IMR-90 (cell line): ENCODE measurements around the gene TAF4. TPM values are rescaled to one million over a fixed set of nuclear protein-coding genes. Genes with fewer than 3 reads are reported as not detected.

ENCODE experiments used
- ATAC-seq: fragments of 200-7000 bp; cut with Tn5 transposase; 2 replicates; pipeline ENCODE4 v1.9.1; 2020; ENCODE audit warnings: low read depth, mild to moderate bottlenecking, moderate library complexity
- BruUV-seq: library from RNA; stranded (reverse); fragments of 400-500 nt; replicated peaks from 2 replicates; lab custom pipeline; 2021; lab: Mats Ljungman, UMichigan
- CTCF ChIA-PET: fragments of 300-600 bp; formaldehyde crosslinking; extraction: SDS; loops from one replicate; lab custom pipeline; 2021; ENCODE audit warnings: antibody characterized with exemption; lab: Yijun Ruan, JAX
- POLR2A ChIA-PET: fragments of 300-600 bp; sonication (Branson Sonifier 250); formaldehyde crosslinking; loops from one replicate; lab custom pipeline; 2022; ENCODE audit warnings: antibody characterized with exemption; ENCODE audit not compliant: unreplicated experiment; lab: Charles Lee
- DNase-seq: peaks from one replicate; pipeline ENCODE4 v3.0.0; 2013
- H2AFZ ChIP-seq: replicated peaks from 2 replicates; pipeline ENCODE3; 2013; ENCODE audit warnings: low read length, mild to moderate bottlenecking; ENCODE audit not compliant: poor library complexity
- H2AK5ac ChIP-seq: 2 replicates; pipeline ENCODE4 v1.6.1; 2013; ENCODE audit warnings: low read depth, low read length, inconsistent platforms
- H2AK9ac ChIP-seq: replicated peaks from 2 replicates; pipeline ENCODE3; 2013; ENCODE audit warnings: mild to moderate bottlenecking, low read depth, low read length, moderate library complexity; ENCODE audit not compliant: poor library complexity
- H2BK120ac ChIP-seq: 2 replicates; pipeline ENCODE4 v1.6.1; 2013; ENCODE audit warnings: low read depth, low read length, inconsistent platforms
- H2BK15ac ChIP-seq: 3 replicates; pipeline ENCODE4 v1.6.1; 2013; ENCODE audit warnings: low read depth, low read length, inconsistent platforms
- H2BK20ac ChIP-seq: 2 replicates; pipeline ENCODE4 v1.6.1; 2013; ENCODE audit warnings: low read depth, mild to moderate bottlenecking, inconsistent platforms, low read length, moderate library complexity
- H2BK5ac ChIP-seq: 2 replicates; pipeline ENCODE4 v1.6.1; 2013; ENCODE audit warnings: mild to moderate bottlenecking, low read depth, low read length, inconsistent platforms; ENCODE audit not compliant: poor library complexity, severe bottlenecking
- H3K14ac ChIP-seq: replicated peaks from 2 replicates; pipeline ENCODE4 v1.6.1; 2013; ENCODE audit warnings: low read depth, low read length, inconsistent platforms
- H3K18ac ChIP-seq: 2 replicates; pipeline ENCODE4 v1.6.1; 2013; ENCODE audit warnings: low read depth, low read length, control low read depth
- H3K23ac ChIP-seq: 2 replicates; pipeline ENCODE4 v1.6.1; 2013; ENCODE audit warnings: low read depth, low read length, inconsistent platforms
- H3K27ac ChIP-seq: 2 replicates; pipeline ENCODE4 v1.5.1; 2013; ENCODE audit warnings: mild to moderate bottlenecking, control low read depth, low read length; ENCODE audit not compliant: insufficient read depth
- H3K27me3 ChIP-seq: 2 replicates; pipeline ENCODE4 v1.6.1; 2013; ENCODE audit warnings: low read length; ENCODE audit not compliant: control insufficient read depth, insufficient read depth
- H3K36me3 ChIP-seq: 2 replicates; pipeline ENCODE4 v1.6.1; 2013; ENCODE audit warnings: low read length, mixed read lengths; ENCODE audit not compliant: control insufficient read depth, insufficient read depth
- H3K4ac ChIP-seq: 2 replicates; pipeline ENCODE4 v1.6.1; 2013; ENCODE audit warnings: low read depth, low read length, inconsistent platforms
- H3K4me1 ChIP-seq: 2 replicates; pipeline ENCODE4 v1.6.1; 2013; ENCODE audit warnings: low read length, mixed read lengths; ENCODE audit not compliant: control insufficient read depth, insufficient read depth
- H3K4me2 ChIP-seq: 2 replicates; pipeline ENCODE4 v1.6.1; 2013; ENCODE audit warnings: low read depth, mild to moderate bottlenecking, control low read depth, low read length, moderate library complexity
- H3K4me3 ChIP-seq: 2 replicates; pipeline ENCODE4 v1.5.1; 2013; ENCODE audit warnings: low read depth, mild to moderate bottlenecking, control low read depth, low read length, moderate library complexity; ENCODE audit not compliant: insufficient read depth
- H3K56ac ChIP-seq: 2 replicates; pipeline ENCODE4 v1.6.1; 2013; ENCODE audit warnings: low read length, inconsistent platforms; ENCODE audit not compliant: insufficient read depth; ENCODE audit errors: extremely low read depth
- H3K79me1 ChIP-seq, 2 experiments: 2 replicates each; pipeline ENCODE4 v1.6.1; 2013; ENCODE audit warnings: low read length in 2 of 2, inconsistent platforms in 1 of 2, low read depth in 1 of 2
- H3K9ac ChIP-seq: 2 replicates; pipeline ENCODE4 v1.6.1; 2013; ENCODE audit warnings: low read depth, low read length, control low read depth
- H3K9me1 ChIP-seq: 2 replicates; pipeline ENCODE4 v1.6.1; 2013; ENCODE audit warnings: low read length, inconsistent platforms; ENCODE audit not compliant: insufficient read depth
- H3K9me3 ChIP-seq: 2 replicates; pipeline ENCODE4 v1.6.1; 2013; ENCODE audit warnings: low read length; ENCODE audit not compliant: control insufficient read depth, insufficient read depth
- H4K20me1 ChIP-seq: 2 replicates; pipeline ENCODE4 v1.6.1; 2013; ENCODE audit warnings: low read length, inconsistent platforms; ENCODE audit not compliant: insufficient read depth
- H4K5ac ChIP-seq: 2 replicates; pipeline ENCODE4 v1.6.1; 2013; ENCODE audit warnings: mild to moderate bottlenecking, low read depth, low read length, control low read depth
- H4K8ac ChIP-seq, 2 experiments: 2 replicates each; pipeline ENCODE4 v1.6.1; 2013; ENCODE audit warnings: low read depth in 2 of 2, low read length in 2 of 2, control low read depth in 1 of 2, inconsistent platforms in 1 of 2
- H4K91ac ChIP-seq: 2 replicates; pipeline ENCODE4 v1.6.1; 2013; ENCODE audit warnings: low read depth, low read length, inconsistent platforms; ENCODE audit not compliant: insufficient read depth
- NFE2L2 ChIP-seq: fragments of 150-350 bp; IDR thresholded peaks from 2 replicates; pipeline ENCODE4 v1.6.1; 2016; ENCODE audit warnings: low read depth, mild to moderate bottlenecking, low read length
- SMC3 ChIP-seq: fragments of 150-350 bp; IDR thresholded peaks from 2 replicates; pipeline ENCODE4 v1.6.1; 2016; ENCODE audit warnings: low read depth, mild to moderate bottlenecking, antibody characterized with exemption, low read length, moderate library complexity
- WGBS, 2 experiments: methylation state at CpG; one replicate each; pipeline versions ENCODE4 v1.1.5 to v1.1.7; 2013; ENCODE audit warnings: missing lambda C conversion rate in 2 of 2; ENCODE audit not compliant: insufficient read length in 1 of 2; ENCODE audit errors: extremely low coverage in 2 of 2; 5-methylcytosine and 5-hydroxymethylcytosine counted together
- dilution Hi-C: fragments of 300-500 bp; cut with HindIII; formaldehyde crosslinking; loops from one replicate; pipeline ENCODE4 v1.14.3; 2018; ENCODE audit warnings: low sequenced_read_pairs; ENCODE audit not compliant: unreplicated experiment
- in situ Hi-C: fragments of 300-500 bp; cut with MboI; formaldehyde crosslinking; loops from 3 replicates; pipeline ENCODE4 v1.14.3; 2019; ENCODE audit warnings: low sequenced_read_pairs, inconsistent platforms, mixed read lengths
- intact Hi-C: fragments of 100-400 bp; cut with micrococcal nuclease; formaldehyde crosslinking; loops from 2 replicates; pipeline ENCODE4 v1.10.0; 2022
- polyA plus RNA-seq, 3 experiments: library from polyadenylated mRNA; depleted of rRNA; stranded (reverse); fragments of >200 nt; gene quantifications; 2 replicates each; pipeline ENCODE4 v1.2.3, GENCODE V29; 2012; ENCODE audit warnings: low replicate concordance in 1 of 3
- total RNA-seq: library from RNA; depleted of rRNA; stranded (reverse); fragments of >200 nt; gene quantifications from 2 replicates; pipeline ENCODE4 v1.2.3, GENCODE V29; 2012
- TF ChIP-seq, protein P1 (sequence below): fragments of 150-350 bp; IDR thresholded peaks from 2 replicates; pipeline ENCODE4 v1.6.1; 2017; ENCODE audit warnings: mild to moderate bottlenecking, antibody characterized with exemption, low read length, low read depth
- TF ChIP-seq, protein P2 (sequence below): conservative IDR thresholded peaks from 2 replicates; pipeline ENCODE4 v1.5.1; 2012; ENCODE audit warnings: mild to moderate bottlenecking, low read depth, low read length, improper control_type of control experiment

The TAF4 gene
- total and polyA plus RNA-seq, 2 of the 4 experiments (the other 2 are of a cell fraction), result 1.4 to 5.1 TPM

DNA sequence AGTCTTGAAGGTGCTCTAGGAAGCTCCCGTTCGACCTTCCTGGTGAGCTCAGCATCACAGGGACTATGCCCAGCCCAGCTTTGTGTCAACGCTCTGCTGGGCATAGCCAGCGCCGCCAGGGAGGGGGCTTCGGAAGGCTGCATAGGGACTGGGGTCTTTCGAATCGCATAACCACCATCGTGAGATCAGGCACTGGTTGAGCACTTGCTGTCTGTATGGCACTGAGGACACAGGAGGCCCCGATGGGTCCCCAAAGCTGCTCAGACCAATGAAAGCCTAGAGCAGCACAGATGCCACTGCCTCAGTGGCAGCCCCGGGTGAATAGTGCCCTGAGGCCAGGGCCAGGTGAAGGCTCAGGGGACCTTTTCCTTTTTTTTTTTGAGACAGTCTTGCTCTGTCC, 96.7 kb downstream of the TAF4 start:
- H3K9me1 ChIP-seq, result 0 out of 2 replicates have a peak, but pooled peaks cover under 1% of the 10 kb centered on the region
- WGBS, 2 experiments, result 83% methylated on average over 5 of the region's 11 CpGs; no CpG with 5 or more reads in 1 of the 2 experiments
- no peak overlapping the region for H3K18ac ChIP-seq
- no peak overlapping the region for H3K56ac ChIP-seq
- no peak for ATAC-seq
- H2BK5ac ChIP-seq, result no peak overlapping the region
- no peak for TF ChIP-seq SMC3
- TF ChIP-seq, protein P1, sequence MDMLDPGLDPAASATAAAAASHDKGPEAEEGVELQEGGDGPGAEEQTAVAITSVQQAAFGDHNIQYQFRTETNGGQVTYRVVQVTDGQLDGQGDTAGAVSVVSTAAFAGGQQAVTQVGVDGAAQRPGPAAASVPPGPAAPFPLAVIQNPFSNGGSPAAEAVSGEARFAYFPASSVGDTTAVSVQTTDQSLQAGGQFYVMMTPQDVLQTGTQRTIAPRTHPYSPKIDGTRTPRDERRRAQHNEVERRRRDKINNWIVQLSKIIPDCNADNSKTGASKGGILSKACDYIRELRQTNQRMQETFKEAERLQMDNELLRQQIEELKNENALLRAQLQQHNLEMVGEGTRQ, result no peak
- TF ChIP-seq, protein P2, sequence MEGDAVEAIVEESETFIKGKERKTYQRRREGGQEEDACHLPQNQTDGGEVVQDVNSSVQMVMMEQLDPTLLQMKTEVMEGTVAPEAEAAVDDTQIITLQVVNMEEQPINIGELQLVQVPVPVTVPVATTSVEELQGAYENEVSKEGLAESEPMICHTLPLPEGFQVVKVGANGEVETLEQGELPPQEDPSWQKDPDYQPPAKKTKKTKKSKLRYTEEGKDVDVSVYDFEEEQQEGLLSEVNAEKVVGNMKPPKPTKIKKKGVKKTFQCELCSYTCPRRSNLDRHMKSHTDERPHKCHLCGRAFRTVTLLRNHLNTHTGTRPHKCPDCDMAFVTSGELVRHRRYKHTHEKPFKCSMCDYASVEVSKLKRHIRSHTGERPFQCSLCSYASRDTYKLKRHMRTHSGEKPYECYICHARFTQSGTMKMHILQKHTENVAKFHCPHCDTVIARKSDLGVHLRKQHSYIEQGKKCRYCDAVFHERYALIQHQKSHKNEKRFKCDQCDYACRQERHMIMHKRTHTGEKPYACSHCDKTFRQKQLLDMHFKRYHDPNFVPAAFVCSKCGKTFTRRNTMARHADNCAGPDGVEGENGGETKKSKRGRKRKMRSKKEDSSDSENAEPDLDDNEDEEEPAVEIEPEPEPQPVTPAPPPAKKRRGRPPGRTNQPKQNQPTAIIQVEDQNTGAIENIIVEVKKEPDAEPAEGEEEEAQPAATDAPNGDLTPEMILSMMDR, result no peak
- no peak for TF ChIP-seq NFE2L2
- H3K23ac ChIP-seq, result no peak overlapping the region
- no peaks in the 10 kb centered on the region for H3K79me1 ChIP-seq
- no peak overlapping the region for H2AK9ac ChIP-seq
- H3K36me3 ChIP-seq, result peaks cover 17% of the 10 kb centered on the region
- H3K27ac ChIP-seq, result no peak overlapping the region
- H4K91ac ChIP-seq, result no peak overlapping the region
- H2BK20ac ChIP-seq, result no peak overlapping the region
- no peak overlapping the region for H3K14ac ChIP-seq
- H3K4me1 ChIP-seq, result no peaks in the 10 kb centered on the region
- no peak overlapping the region for H3K4me3 ChIP-seq
- BruUV-seq, result no TSS peak
- intact Hi-C loops, result no loop called here
- no peaks in the 10 kb centered on the region; the same call in 1 of the 2 replicates for H4K20me1 ChIP-seq
- H3K27me3 ChIP-seq, result peaks cover 21% of the 10 kb centered on the region
- no peak overlapping the region for H2AK5ac ChIP-seq
- dilution Hi-C loops, result no loop called here
- H3K9me3 ChIP-seq, result peaks cover 3% of the 10 kb centered on the region; the same call in 1 of the 2 replicates
- H4K8ac ChIP-seq, result no peak overlapping the region
- H4K5ac ChIP-seq, result no peak overlapping the region
- H2BK15ac ChIP-seq, result no peak overlapping the region
- no peak overlapping the region for H3K9ac ChIP-seq
- no peak overlapping the region for H3K4ac ChIP-seq
- in situ Hi-C loops, result no loop called here
- H3K4me2 ChIP-seq, result no peak overlapping the region
- ChIA-PET POLR2A (no interaction called here), CTCF (no interaction called here)
- DNase-seq, result no peak
- no peak overlapping the region for H2BK120ac ChIP-seq
- no peak overlapping the region for H2AFZ ChIP-seq
